Suppressor macrophage (primary cell): ENCODE results near the gene MORN4.
A peak's percentile ranks its signal among the peaks of the same experiment; 100 is the strongest.
"Not testable (repeated sequence)": the region's sequence is repeated elsewhere in the genome, so short reads cannot be mapped to it uniquely, and the experiment has no call there.

Experiments used
- DNase-seq, 4 experiments: peaks; one replicate each; pipeline ENCODE4 v3.0.0-alpha.2; 2020 to 2022

Gene MORN4

DNA sequence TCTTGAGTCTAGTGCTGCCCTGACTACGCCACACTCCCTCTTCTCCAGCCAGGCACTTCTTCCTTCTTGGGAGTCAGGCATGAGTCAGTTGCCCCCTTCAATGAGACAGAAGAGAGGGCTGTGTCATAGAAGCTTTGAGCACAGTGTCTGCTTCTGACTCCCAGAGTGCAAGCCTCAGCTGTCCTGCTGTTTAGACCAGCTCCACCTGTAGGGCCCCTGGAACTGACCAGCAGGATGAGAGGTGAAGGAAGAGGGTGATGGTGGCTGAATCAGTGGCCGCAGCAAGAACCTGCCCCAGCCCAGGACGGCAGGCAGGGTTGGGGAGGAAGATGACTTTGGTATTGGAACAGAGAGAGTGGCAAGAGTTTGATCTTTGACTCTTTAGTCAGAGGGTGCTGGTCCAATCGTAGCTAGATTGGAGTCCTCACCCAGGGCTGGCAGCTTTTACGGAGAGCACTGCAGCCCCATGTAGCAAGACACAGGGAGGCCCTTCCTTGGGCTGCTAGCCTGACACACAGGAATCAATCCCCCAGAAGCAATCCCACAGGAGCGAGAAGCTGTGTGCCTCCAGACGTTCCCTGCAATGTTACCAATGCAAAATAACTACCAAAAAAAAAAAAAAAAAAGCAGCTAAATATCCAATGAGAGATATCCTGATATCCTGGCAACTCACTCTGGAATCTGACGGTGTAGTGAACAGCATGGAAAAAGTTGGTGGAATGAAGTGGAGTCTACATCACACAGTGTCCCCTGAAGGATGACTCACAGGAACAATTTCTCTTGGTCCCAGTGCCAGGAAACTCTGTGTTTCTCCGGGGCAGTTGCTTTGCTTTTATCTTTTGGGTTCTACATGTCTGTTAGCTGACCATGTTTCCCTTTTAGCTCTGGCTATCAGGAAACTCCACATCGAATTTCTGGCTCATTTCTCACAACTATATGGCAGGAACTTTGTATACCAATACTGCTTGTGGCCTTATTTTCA is 36.9 kb downstream of the MORN4 start:
- DNase-seq: peak; percentile 13 to 50 (median 28)

DNA sequence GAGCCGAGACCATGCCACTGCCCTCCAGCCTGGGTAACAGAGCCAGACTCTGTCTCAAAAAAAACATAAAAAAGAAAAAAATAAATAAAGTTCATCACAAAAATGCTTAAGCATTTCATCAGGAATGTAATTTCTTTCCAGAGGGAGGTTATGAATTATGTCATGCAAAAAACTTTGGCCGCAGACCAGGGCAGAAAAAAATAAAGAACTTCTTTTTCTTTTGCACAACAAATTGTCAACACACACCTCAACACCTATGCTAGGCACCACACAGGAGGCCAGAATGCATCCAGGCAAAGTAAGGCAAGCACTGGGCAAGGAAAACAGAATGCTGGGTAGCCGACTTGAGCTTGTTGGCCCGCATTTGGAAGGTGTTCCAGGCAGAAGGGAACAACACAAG is 39.9 kb downstream of the MORN4 start:
- DNase-seq: no peak

DNA sequence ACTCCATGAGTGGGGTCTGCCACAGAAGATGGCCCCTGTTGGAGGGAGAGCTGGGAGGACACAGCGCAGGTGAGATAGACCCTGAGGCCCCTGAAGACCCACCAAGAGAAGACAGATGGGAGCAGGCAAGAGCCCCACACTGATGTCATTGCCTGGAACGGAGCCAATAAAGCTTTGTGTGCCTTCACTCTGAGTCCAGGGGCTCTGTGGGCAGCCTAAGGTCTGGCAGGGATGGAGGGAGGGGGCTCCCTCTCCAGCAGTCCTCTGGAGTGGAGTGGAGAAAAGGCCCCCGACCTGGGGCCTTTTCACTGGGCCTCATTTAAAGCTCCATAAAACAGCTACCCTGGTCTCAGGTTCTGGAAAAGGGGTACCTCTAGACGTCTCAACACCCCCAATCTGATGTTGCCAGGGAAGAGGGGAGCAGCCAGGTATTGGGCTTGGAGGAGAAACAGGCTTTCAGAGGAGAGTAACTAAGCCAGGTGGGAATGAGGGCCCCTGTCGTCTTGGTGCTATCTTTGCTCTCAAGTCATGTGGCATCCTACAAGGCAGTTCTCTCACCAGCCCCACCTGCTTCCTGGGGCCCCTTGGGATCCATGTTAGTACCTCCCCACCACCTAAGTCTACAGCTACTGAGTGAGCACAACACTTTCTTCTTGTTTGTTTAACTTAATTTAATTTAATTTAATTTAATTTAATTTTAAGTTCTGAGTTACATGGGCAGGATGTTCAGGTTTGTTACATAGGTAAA is 42.4 kb downstream of the MORN4 start:
- no peak for DNase-seq

DNA sequence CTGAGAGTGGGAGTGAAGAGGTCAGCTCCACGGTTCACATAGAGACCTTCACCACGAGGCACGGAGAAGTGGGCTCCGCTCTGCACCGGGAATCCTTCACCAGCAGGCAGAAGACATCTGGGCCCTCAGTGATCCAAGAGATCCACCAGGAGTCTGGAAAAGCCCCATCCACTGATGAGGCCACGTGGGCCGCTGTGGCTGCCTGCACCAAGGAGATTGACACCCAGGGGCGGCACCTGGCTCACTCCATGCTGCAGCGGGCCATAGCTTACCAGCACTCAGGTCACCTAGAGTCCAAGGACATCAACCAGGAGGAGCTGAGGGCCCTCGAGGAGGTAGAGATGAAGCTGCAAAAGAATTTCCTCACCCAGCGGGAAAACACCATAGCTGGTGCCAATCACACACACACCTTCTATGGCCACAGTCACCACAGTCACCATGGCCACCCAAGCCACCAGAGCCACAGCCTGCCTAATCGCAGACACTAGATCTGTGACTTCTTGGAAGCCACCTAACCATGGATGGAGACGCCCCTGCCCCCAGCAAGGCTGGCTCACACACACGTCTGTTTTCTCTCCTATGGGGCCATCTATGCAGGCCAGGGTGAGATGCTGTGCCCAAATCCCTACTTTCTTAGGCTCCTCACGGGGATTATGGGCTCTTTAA is 43.1 kb downstream of the MORN4 start:
- no peak for DNase-seq

DNA sequence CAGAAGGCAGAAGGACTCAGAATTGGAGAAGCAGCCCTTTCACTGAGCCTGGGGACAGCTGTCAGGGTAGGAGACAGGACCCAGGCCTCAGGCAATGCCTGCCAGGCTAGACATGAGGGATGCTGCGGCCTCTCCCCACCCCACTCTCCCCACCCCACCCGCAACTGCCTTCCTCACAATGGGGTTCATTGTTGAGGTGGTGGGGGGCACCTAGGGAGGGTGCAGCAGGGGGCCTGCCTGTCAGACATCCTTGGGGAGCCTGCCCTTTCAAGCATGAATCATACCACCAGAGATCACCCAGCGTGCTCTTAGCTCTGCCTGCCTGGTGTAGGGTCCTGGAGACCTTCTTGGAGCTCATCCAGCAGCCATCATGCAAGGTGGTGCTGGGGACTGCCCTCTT is 43.8 kb downstream of the MORN4 start, which contains the start of gene C10orf62:
C10orf62 (plus strand) TSS at position 243 of the 400 bp plus-strand sequence. CDS start 177 bp downstream, outside the sequence.
- DNase-seq: no peak

DNA sequence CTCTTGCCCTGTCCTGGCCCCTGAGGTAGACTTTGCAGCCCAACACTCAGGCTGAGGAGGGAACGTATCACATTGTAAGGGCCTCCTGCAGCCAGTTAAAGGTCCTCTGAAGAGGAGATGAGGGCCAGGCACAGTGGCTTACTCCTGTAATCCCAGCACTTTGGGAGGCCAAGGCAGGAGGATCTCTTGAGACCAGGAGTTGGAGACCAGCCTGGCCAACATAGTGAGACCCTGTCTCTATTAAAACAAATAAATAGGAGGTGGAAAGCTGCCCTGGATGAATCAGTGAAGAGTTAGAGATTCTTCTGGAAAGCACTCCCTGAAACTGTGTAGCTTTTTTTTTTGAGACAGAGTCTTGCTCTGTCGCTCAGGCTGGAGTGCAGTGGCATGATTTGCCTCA is 46.1 kb downstream of the MORN4 start:
- DNase-seq: no peak

DNA sequence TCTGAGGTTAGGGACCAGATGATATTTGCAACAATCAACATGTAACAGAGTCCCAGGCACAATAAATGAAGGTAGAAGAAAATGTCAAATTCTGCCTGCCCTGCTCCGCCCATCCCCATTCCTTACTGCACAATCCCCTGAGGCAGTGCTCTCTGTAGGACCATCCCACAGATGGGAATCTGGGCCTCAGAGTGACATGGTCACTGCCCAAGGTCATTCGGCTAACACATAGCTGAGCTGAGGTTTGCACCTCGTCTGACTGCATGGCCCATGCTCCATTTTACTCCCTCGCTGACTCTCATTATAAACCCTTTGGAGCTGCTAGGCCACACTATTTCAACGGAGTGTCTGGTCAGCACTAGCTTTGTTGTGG is 47.9 kb downstream of the MORN4 start:
- DNase-seq: no peak

DNA sequence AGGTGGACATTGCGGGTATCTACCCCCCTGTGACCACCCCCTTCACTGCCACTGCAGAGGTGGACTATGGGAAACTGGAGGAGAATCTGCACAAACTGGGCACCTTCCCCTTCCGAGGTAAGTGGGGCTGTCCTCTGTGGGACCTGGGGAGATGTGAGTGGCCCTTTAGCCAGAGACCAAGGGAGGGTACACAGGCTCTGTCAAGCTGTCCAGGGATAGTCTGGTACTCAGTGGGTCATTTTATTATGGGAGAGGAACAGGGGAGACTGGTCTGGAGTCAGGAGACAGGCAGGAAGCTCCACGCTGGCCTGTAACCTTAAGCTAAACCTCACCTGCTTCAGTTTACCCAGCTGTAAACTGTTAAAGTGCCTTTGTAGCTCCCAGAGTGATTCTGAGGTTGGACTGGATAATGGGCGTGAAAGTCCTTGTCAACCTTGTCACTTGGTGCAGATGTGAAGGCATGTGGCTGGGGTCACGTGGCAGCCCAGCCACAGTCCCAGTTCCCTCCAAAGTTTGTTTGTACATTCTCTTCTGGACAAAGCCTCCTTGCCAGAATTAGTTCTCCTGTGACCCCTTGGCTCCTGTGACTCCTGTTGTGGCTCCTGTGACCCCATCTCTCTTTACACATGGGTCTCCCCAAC is 48.4 kb downstream of the MORN4 start:
- no peak for DNase-seq

DNA sequence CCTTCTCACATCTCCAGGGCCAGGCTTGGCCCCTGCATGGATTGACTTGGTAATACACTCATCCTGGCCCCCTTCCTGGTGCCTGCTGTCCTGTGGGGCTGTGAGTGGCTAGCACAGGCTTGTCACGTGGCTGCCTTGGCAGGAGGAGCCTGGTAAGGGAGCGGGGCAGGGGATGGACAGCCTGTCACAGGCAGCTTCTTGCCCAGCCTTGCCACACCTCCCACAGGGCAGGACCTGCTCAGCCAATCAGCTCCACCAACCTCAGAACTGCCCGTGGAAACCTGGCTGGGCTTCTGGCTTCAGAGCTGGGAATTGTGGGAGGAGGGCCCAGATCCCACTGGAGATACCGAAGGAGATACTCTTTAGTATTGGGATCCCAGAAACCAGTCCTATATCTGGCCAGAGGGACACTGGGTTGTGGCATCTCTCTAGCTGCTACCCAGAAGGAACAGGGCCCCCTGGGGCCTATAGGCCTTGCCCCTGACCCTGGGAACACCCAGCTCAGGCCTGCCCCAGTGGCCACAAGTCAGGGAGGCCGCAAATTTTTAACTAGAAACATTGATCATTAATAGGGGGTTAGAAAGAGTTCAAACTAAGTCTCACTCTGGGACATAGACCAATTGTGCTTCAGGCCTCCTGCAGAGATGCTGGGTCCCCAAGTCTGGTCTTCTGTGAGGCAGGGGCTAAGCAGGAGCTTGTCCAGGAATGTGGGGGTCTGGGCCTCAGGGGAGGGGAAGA is 49.1 kb downstream of the MORN4 start, which contains the start of gene HOGA1:
HOGA1 (plus strand) TSS at position 330 of the 738 bp plus-strand sequence; CDS start at position 645, 315 bp downstream.
- no peak for DNase-seq

DNA sequence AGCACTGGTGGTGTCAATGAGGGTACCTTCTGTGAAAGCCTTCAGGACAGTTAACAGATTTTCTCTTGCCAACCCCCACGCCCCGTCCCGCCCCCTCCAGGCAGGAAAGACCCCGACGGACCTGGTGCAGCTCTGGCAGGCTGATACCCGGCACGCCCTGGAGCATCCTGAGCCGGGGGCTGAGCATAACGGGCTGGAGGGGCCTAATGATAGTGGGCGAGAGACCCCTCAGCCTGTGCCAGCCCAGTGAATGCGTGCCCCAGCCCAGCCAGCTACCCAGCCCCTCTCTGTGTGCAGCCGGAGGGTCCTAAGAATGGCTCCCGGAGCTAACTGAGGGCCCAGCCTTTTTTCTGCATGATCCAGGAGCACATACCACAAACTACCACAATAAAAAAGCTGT is 49.8 kb downstream of the MORN4 start:
- DNase-seq: no peak

DNA sequence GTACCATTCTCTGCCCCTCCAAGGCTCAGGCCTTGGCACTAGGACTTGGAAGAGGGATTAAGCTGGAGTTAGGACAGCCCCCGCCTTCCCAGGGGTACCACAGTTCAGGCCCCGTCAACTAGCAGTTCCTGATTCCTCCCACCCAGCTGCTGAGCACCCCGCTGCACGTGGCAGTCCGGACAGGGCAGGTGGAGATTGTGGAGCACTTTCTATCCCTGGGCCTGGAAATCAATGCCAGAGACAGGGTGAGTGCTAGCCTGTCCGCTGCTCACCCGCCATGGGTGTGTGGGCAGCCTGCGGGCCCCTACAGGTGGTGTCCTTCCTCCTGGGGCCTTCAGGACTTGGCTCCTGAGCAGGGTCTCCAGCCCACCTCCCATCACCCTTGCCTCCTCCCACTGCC is 51.1 kb downstream of the MORN4 start:
- DNase-seq: no peak

DNA sequence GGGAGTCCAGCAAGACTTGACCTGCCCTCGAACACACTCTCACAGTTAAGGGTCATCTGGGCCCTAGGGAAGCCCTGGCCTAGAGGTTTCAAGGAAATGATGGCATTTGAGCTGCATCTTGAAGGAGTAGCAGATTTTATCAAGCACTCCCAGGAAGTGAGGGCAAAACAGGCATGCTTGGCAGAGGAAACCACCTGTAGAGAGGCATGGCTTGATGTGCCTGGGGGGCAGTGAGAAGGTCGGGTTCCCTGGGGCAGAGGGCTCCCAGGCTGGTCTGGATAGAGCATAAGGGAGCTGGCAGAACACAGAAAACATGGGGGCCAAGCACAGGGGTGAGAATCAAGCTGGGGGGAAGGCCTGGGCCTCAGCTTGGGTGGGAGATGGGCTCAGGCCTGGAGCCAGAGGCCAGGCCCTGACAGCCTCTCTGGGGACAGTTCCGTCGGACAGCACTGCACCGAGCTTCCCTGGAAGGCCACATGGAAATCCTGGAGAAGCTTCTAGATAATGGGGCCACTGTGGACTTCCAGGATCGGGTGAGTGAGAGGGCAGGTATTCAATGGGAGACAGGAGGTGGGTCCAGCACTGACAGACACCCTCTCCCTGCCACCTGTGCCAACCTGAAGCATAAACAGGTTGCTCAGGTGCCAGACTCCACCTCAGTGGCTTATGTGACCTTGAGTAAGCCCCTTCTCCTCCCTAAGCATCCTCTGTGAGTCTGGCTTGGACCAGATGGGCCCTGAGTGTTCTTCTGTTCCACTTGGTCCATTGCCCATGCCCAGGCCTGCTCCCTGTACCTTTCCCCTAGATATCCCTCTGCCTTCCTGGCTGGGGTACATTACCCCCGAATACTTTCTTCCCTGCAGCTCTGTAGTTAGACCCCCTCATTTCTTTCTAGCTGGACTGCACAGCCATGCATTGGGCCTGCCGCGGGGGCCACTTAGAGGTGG is 52.6 kb downstream of the MORN4 start:
- no peak for DNase-seq

DNA sequence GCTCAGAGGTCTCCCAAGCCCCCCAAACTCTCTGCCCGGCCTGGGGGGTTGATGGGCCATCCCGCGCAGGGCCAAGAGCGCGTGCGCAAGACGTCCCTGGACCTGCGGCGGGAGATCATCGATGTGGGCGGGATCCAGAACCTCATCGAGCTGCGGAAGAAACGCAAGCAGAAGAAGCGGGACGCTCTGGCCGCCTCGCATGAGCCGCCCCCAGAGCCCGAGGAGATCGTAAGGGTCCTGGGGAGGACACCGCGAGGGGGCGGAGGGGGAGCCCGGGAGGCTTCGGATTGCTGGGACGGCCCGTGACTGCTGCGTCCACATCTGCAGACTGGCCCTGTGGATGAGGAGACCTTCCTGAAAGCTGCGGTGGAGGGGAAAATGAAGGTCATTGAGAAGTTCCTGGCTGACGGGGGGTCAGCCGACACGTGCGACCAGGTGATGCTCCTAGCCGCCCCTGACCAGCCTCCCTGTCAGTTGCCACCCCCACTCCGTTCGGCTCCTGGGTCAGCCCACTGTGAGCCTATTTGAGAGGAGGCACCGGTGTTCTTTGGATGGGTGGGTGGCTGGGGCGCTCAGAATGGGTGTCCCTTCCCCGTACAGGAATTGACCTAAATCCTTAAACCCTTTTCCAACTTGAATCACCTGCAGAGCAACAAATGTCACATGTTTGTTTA is 55.0 kb downstream of the MORN4 start:
- DNase-seq: peak in 1 of 4 experiments; percentile 6

DNA sequence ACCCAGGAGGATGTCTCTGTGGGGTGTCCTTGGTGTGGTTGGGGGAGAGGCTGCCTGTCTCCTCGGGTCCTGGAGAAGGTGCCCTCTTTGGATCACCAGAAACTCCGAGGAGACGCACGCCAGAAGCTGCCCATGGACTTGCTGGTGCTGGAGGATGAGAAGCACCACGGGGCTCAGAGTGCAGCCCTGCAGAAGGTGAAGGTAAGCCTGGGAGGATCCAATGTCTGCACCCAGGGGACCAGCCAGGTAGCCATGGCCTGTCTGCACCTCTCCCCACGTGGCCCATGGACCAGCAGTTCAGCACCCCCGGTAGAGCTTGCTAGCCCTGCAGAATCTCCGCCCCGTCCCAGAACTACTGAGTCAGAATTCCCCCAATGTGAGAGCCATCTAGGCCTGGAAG is 55.6 kb downstream of the MORN4 start:
- DNase-seq: no peak

DNA sequence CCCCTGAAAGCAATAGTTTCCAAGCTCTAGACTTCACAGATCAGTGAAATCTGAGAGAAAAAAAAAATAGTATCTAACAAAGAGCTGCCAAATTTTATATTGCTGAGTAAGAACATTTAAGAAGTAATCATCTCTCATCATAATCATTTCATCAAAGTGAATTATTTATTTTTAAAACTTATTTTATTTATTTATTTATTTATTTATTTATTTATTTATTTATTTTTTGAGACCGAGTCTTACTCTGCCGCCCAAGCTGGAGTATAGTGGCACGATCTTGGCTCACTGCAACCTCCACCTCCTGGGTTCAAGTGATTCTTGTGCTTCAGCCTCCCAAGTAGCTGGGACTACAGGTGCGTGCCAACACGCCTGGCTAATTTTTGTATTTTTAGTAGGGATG is 56.8 kb downstream of the MORN4 start:
- not testable (repeated sequence) for DNase-seq

DNA sequence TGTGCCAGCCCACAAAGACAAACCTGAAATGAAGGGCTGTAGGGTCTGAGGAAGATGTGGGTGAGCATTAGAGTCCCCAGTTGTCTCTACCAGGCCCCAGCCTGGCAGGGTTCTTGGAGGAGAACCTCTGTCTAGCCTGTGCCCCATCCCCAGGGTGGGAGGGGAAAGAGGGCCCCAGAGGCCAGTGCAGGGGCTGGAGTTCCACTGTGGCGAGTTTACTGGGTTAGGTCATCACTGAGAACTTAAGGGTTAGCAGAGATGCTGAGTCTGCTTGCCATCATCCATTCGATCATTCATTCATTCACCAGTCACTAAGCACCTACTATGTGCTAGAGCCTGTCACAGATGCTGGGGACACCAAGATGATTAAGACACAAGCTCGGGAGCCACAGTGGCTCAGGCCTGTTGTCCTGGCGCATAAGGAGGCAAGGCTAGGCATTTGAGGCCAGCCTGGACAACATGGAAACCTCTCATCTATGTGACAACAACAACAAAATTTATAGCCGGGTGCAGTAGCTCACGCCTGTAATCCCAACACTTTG is 58.1 kb downstream of the MORN4 start:
- no peak for DNase-seq

DNA sequence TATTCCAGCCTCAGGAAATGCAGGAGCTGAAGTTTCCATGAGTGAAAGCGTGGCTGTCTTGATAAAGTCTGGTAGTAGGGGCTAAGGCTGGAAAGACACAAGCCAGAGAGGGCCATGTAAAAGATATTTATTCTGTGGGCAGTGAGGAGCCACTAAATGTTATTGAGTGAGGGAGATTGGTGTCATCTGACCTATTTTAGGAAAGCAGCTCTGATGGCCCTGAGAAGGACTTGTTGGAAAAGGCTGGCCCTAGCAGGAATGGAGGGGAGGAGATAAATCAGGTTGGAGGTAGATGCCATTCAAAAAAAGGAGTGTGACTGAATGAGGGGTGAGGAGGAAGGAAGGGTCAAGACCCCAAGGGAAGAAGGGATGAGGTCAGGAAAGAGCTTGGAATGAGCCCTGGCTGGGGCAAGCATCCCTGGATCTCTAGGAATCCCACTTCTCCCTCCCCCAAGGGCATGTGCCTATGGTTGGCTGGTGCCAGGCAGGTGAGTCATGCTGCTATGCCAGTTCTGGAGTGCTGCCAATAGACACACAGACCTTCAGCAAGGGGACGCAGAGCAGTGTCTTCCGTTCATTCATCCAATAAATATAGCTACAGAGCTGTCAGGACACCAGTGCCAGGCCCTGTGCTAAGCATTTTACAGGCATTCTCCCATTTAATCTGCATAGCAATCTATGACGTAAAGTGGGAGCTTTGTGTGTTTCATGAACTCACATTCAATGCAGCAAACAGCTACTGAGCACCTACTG is 58.8 kb downstream of the MORN4 start:
- DNase-seq: peak in 2 of 4 experiments; percentile 21 to 36

DNA sequence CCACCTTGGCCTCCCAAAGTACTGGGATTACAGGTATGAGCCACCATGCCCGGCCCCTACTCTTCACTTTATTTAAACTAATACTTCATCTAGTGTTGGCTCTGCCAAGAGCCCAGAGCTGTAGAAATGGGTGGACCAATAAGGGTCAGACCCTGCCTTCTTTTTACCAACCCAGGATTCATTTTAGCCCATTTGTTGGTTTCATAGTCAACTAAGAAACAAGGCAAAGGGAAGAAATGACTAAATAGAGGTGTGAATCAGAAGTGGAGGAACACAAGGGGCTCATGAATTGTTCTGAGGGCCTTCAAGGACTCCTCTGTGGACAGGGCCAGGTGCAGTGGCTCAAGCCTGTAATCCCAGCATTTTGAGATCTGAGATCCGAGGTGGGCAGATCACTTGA is 59.6 kb downstream of the MORN4 start:
- DNase-seq: no peak

DNA sequence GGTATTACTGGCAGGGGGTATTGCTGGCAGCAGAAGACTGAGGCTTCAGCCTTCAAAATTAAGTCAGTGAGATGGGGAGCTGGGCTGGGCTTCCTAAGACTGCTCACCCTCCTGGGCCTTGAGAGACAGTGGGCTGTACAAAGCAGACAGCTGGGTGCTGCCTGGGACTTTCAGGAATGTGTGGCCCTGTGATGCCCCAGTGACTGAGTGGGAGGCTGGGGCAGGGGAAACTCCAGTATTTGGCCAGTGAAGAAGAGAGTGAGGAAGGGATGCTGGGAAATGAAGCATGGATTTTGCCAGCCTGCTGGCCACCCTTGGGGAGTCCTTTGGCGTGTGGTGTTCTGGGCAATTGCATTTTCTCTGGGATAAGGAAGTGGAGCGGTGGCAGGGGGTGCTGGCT is 60.3 kb downstream of the MORN4 start:
- DNase-seq: peak in 2 of 4 experiments; percentile 17 to 23
